Measurements from ENCODE around the gene EPB41L4A.

The EPB41L4A gene

GRCh38 chr5:112355058-112355685 is 63.9 kb downstream of the EPB41L4A start:
- no peak for DNase-seq (ENCODE audit: low spot score)

- DNase-seq (ENCODE audit: low spot score): no peak
Measured at GRCh38 chr5:112353678-112354077, 65.4 kb downstream of the EPB41L4A start.

GRCh38 chr5:112351225-112351624 is 67.9 kb downstream of the EPB41L4A start:
- DNase-seq (ENCODE audit: low spot score): no peak

GRCh38 chr5:112350626-112351025 is 68.5 kb downstream of the EPB41L4A start:
- no peak for DNase-seq (ENCODE audit: low spot score)

GRCh38 chr5:112349371-112349770 is 69.7 kb downstream of the EPB41L4A start:
- no peak for DNase-seq (ENCODE audit: low spot score)

GRCh38 chr5:112348915-112349314 is 70.2 kb downstream of the EPB41L4A start:
- DNase-seq (ENCODE audit: low spot score): no peak

GRCh38 chr5:112348387-112348786 is 70.7 kb downstream of the EPB41L4A start:
- DNase-seq (ENCODE audit: low spot score): no peak

GRCh38 chr5:112346411-112347044 is 72.5 kb downstream of the EPB41L4A start:
- no peak for DNase-seq (ENCODE audit: low spot score)

GRCh38 chr5:112344540-112344939 is 74.5 kb downstream of the EPB41L4A start:
- DNase-seq (ENCODE audit: low spot score): no peak

GRCh38 chr5:112342389-112342788 is 76.7 kb downstream of the EPB41L4A start:
- DNase-seq (ENCODE audit: low spot score): no peak

GRCh38 chr5:112339761-112340160 is 79.3 kb downstream of the EPB41L4A start:
- no peak for DNase-seq (ENCODE audit: low spot score)

- DNase-seq (ENCODE audit: low spot score): no peak
Measured at GRCh38 chr5:112338681-112339337, 80.3 kb downstream of the EPB41L4A start.

GRCh38 chr5:112333331-112333781 is 85.7 kb downstream of the EPB41L4A start:
- DNase-seq (ENCODE audit: low spot score): no peak

- DNase-seq (ENCODE audit: low spot score): no peak
Measured at GRCh38 chr5:112331892-112332291, 87.2 kb downstream of the EPB41L4A start.

GRCh38 chr5:112329419-112330090 is 89.5 kb downstream of the EPB41L4A start:
- no peak for DNase-seq (ENCODE audit: low spot score)

GRCh38 chr5:112323166-112323565 is 95.9 kb downstream of the EPB41L4A start:
- no peak for DNase-seq (ENCODE audit: low spot score)

GRCh38 chr5:112320408-112320807 is 98.7 kb downstream of the EPB41L4A start:
- no peak for DNase-seq (ENCODE audit: low spot score)

- DNase-seq (ENCODE audit: low spot score): no peak
Measured at GRCh38 chr5:112318346-112318745, 100.7 kb downstream of the EPB41L4A start.

- DNase-seq (ENCODE audit: low spot score): no peak
Measured at GRCh38 chr5:112317866-112318265, 101.2 kb downstream of the EPB41L4A start.

- DNase-seq (ENCODE audit: low spot score): no peak
Measured at GRCh38 chr5:112316731-112317130, 102.3 kb downstream of the EPB41L4A start.

- DNase-seq (ENCODE audit: low spot score): no peak
Measured at GRCh38 chr5:112316006-112316405, 103.1 kb downstream of the EPB41L4A start.

Measured in putamen (tissue), 1 donor.